ENCODE data around the gene C14orf132.

Gene C14orf132

DNA sequence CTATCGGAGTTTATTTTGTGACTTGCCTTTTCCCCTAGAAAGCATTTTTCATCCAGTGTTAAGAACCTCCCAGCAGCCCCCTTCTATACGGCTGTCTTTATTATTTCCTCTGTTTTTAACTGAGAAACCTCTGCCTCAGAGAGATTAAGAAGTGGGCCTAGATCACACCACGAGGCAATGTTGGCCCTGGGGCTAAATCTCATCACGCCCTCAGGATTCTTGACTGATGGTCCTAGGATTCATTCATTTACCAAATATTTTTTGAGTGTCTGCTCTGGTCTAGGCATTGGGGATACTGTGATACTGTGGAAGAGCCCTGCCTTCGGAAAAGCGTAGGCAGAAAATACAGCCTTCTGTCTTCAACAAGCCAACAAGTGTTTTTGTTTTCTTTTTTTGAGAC is 42.1 kb downstream of the C14orf132 start:
- TF ChIP-seq ZNF274 (IDR thresholded peaks at IDR 0.05; ENCODE audit: low read depth, low read length) (no peak), SUZ12 (IDR thresholded peaks at IDR 0.05; ENCODE audit: extremely low read depth, insufficient read depth, insufficient read length) (no peak), YY1 (IDR thresholded peaks at IDR 0.05; ENCODE audit: insufficient read depth, insufficient read length) (no peak)
- Histone ChIP-seq H3K9ac (ENCODE audit: insufficient read length, low read depth) (no peak overlapping the region), H3K9me3 (ENCODE audit: insufficient read depth, low read length) (peaks cover 18% of the 10 kb centered on the region; the same call in 1 of the 2 replicates), H3K36me3 (ENCODE audit: insufficient read depth, insufficient read length, low read length) (no peaks in the 10 kb centered on the region), H3K27me3 (ENCODE audit: insufficient read depth, insufficient read length) (no peaks in the 10 kb centered on the region), H3K4me1 (ENCODE audit: insufficient read depth, insufficient read length) (peaks cover 6% of the 10 kb centered on the region), H3K4me3 (ENCODE audit: insufficient read length, low read depth) (no peak overlapping the region)
- no peak for DNase-seq (ENCODE audit: low read depth, low spot score)

DNA sequence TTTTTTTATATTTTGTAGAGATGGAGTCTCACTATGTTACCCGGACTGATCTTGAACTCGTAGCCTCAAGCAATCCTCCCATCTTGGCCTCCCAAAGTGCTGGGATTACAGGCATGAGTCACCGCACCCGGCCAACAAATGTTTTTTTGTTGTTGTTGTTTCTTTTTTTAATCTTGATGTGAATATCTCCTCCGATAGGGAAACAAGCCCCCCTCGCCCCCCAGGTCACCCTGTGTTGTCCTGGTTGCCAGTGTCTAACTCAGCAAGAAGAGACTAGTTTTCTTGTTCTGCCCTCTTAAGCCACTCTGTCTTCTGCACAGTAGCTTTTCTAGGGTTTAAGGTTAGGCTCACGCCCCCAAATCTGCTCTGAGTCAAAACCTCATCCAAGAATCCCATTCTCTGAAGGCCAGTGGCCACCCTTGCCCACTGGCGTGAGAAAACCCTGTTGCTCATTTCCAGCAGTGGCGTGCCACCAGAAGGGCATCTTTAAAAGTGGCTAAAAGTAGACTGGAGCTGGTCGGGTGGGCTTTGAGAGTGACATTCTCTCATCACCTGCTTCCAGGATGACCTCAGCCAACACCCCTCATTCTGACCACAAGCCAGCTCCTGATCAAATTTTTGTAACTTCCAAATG is 42.7 kb downstream of the C14orf132 start:
- Histone ChIP-seq H3K9ac (ENCODE audit: insufficient read length, low read depth) (no peak overlapping the region), H3K27me3 (ENCODE audit: insufficient read depth, insufficient read length) (no peaks in the 10 kb centered on the region), H3K4me1 (ENCODE audit: insufficient read depth, insufficient read length) (peaks cover 11% of the 10 kb centered on the region), H3K36me3 (ENCODE audit: insufficient read depth, insufficient read length, low read length) (peaks cover 5% of the 10 kb centered on the region), H3K9me3 (ENCODE audit: insufficient read depth, low read length) (peaks cover 18% of the 10 kb centered on the region; the same call in 1 of the 2 replicates), H3K4me3 (ENCODE audit: insufficient read length, low read depth) (no peak overlapping the region)
- no peak for TF ChIP-seq ZNF274 (IDR thresholded peaks at IDR 0.05; ENCODE audit: low read depth, low read length)
- TF ChIP-seq YY1 (IDR thresholded peaks at IDR 0.05; ENCODE audit: insufficient read depth, insufficient read length) = no peak
- no peak for TF ChIP-seq SUZ12 (IDR thresholded peaks at IDR 0.05; ENCODE audit: extremely low read depth, insufficient read depth, insufficient read length)
- no peak for DNase-seq (ENCODE audit: low read depth, low spot score)

DNA sequence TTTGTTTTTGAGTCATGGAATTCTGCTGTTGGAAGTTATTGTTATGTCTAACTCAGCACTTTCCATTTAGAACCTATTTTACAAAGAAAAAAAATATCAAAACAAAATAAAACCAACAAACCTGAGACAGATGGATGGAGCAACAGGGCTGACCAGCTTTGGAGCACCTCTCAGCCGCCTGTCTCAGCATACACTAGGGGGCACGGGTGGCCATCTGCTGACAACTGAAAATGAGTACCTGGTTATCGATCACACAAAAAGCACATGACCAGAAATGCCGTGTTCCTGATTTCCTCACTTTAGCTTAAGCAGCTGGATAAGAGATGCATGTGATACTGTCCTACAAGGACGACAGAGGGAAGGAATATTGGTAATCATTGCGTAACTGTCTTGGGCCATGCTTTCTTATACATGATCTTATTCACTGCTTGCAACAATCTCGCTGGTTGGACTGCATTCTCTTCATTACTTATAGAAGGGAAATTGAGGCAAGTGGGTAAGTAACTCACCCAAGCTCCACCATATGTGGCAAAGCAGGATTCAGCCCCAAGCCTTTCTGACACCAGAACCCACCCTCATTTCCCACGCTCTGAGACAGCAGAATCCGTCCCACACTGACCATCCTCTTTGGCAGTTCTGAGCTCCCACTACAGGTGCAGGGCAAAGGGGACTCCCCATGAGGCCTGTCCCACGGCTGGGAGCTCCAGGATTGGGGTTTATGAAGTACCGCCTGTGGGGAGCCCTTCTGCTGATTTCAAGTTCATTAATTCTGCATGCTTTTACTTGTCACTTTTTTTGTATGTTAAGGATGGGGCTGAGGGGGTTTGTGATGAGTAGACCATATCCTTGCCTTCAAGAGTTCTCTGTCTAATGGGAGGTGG is 43.5 kb downstream of the C14orf132 start:
- H3K27me3 ChIP-seq (ENCODE audit: insufficient read depth, insufficient read length) = no peaks in the 10 kb centered on the region
- no peak overlapping the region for H3K4me3 ChIP-seq (ENCODE audit: insufficient read length, low read depth)
- H3K9ac ChIP-seq (ENCODE audit: insufficient read length, low read depth) = no peak overlapping the region
- H3K36me3 ChIP-seq (ENCODE audit: insufficient read depth, insufficient read length, low read length) = peaks cover 13% of the 10 kb centered on the region
- TF ChIP-seq ZNF274 (IDR thresholded peaks at IDR 0.05; ENCODE audit: low read depth, low read length) (no peak), YY1 (IDR thresholded peaks at IDR 0.05; ENCODE audit: insufficient read depth, insufficient read length) (no peak), SUZ12 (IDR thresholded peaks at IDR 0.05; ENCODE audit: extremely low read depth, insufficient read depth, insufficient read length) (no peak)
- DNase-seq (ENCODE audit: low read depth, low spot score) = no peak
- peaks cover 18% of the 10 kb centered on the region; the same call in 1 of the 2 replicates for H3K9me3 ChIP-seq (ENCODE audit: insufficient read depth, low read length)
- peaks cover 11% of the 10 kb centered on the region for H3K4me1 ChIP-seq (ENCODE audit: insufficient read depth, insufficient read length)

DNA sequence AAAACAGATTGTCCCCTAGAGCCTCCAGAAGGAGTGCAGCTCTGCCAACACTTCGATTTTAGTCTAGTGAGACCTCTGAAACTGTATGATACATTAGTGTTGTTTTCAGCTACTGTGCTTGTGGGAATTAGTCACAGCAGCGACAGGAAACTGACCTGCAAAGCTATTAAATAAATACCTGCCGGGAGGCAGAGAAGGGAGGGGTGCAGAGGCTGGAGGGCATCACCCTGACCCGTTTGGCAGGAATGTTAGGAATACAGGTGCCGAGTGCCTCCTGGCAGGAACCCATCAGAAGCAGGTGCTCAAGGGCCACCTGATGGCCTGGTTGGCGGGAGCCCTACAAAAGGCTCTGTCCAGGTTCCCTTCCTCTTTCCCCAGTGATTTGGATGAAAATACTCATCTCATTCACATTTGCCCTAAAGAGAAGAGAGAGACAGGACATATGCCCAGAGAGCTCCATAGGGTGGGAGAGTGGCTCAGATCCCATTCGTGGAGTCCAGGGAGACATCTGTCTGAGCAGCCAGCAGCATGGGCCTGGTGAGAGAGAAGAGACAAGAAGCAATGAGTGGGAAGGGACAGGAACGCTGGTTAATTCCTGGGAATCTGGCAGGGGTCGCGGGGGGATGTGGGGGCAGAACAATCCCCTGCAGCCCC is 44.6 kb downstream of the C14orf132 start:
- DNase-seq (ENCODE audit: low read depth, low spot score) = no peak
- Histone ChIP-seq H3K9me3 (ENCODE audit: insufficient read depth, low read length) (peaks cover 18% of the 10 kb centered on the region; the same call in 1 of the 2 replicates), H3K27me3 (ENCODE audit: insufficient read depth, insufficient read length) (no peaks in the 10 kb centered on the region), H3K4me3 (ENCODE audit: insufficient read length, low read depth) (no peak overlapping the region), H3K36me3 (ENCODE audit: insufficient read depth, insufficient read length, low read length) (peaks cover 25% of the 10 kb centered on the region), H3K9ac (ENCODE audit: insufficient read length, low read depth) (no peak overlapping the region), H3K4me1 (ENCODE audit: insufficient read depth, insufficient read length) (peaks cover 12% of the 10 kb centered on the region)
- TF ChIP-seq YY1 (IDR thresholded peaks at IDR 0.05; ENCODE audit: insufficient read depth, insufficient read length) (no peak), ZNF274 (IDR thresholded peaks at IDR 0.05; ENCODE audit: low read depth, low read length) (no peak), SUZ12 (IDR thresholded peaks at IDR 0.05; ENCODE audit: extremely low read depth, insufficient read depth, insufficient read length) (no peak)

DNA sequence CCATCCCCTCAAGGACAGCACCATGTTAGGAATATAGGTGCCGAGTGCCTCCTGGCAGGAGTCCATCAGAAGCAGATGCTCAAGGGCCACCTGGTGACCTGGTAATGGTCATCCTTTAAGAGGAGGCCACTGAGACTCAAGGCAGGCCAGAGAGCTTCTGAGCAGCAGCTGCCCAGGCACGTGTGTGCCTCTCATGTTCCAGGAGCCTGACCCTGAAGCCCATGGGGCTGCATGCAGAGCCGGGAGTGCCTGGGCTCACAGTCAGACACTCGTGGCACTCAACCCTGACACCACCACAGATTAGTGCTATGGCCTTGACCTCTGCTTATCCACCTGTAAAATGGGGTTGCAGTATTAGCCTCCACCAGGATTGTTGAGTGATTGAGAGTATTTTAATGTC is 45.6 kb downstream of the C14orf132 start:
- Histone ChIP-seq H3K9ac (ENCODE audit: insufficient read length, low read depth) (no peak overlapping the region), H3K27me3 (ENCODE audit: insufficient read depth, insufficient read length) (no peaks in the 10 kb centered on the region), H3K9me3 (ENCODE audit: insufficient read depth, low read length) (peaks cover 10% of the 10 kb centered on the region; the same call in 1 of the 2 replicates), H3K4me3 (ENCODE audit: insufficient read length, low read depth) (no peak overlapping the region), H3K36me3 (ENCODE audit: insufficient read depth, insufficient read length, low read length) (peaks cover 31% of the 10 kb centered on the region), H3K4me1 (ENCODE audit: insufficient read depth, insufficient read length) (peaks cover 15% of the 10 kb centered on the region)
- TF ChIP-seq ZNF274 (IDR thresholded peaks at IDR 0.05; ENCODE audit: low read depth, low read length) (no peak), YY1 (IDR thresholded peaks at IDR 0.05; ENCODE audit: insufficient read depth, insufficient read length) (no peak), SUZ12 (IDR thresholded peaks at IDR 0.05; ENCODE audit: extremely low read depth, insufficient read depth, insufficient read length) (no peak)
- DNase-seq (ENCODE audit: low read depth, low spot score) = no peak

DNA sequence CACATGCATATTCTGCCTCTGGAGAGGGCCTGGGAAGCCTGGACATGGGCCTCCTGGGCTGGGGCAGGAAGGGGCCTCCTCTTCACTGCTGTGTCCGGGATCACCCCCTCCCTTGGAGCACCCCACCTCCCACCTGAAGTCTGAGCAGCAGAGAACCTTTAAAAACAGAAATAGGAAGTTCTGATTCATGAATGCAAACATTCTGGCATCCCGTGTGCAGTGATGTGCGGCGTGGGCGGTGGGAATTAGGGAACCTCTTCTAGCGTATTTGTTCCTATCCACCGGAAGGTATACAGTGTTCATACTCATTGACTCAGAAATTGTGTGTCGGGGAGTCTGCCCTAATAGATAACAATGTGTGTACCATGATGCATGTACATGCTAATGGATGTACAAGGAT is 46.2 kb downstream of the C14orf132 start:
- no peak for TF ChIP-seq ZNF274 (IDR thresholded peaks at IDR 0.05; ENCODE audit: low read depth, low read length)
- no peak for TF ChIP-seq SUZ12 (IDR thresholded peaks at IDR 0.05; ENCODE audit: extremely low read depth, insufficient read depth, insufficient read length)
- no peak for TF ChIP-seq YY1 (IDR thresholded peaks at IDR 0.05; ENCODE audit: insufficient read depth, insufficient read length)
- Histone ChIP-seq H3K9me3 (ENCODE audit: insufficient read depth, low read length) (peaks cover 4% of the 10 kb centered on the region; the same call in 1 of the 2 replicates), H3K9ac (ENCODE audit: insufficient read length, low read depth) (no peak overlapping the region), H3K4me3 (ENCODE audit: insufficient read length, low read depth) (no peak overlapping the region), H3K36me3 (ENCODE audit: insufficient read depth, insufficient read length, low read length) (peaks cover 31% of the 10 kb centered on the region), H3K4me1 (ENCODE audit: insufficient read depth, insufficient read length) (peaks cover 16% of the 10 kb centered on the region), H3K27me3 (ENCODE audit: insufficient read depth, insufficient read length) (no peaks in the 10 kb centered on the region)
- DNase-seq (ENCODE audit: low read depth, low spot score) = no peak
